ENCODE results near the gene SELENON.

Gene SELENON

DNA sequence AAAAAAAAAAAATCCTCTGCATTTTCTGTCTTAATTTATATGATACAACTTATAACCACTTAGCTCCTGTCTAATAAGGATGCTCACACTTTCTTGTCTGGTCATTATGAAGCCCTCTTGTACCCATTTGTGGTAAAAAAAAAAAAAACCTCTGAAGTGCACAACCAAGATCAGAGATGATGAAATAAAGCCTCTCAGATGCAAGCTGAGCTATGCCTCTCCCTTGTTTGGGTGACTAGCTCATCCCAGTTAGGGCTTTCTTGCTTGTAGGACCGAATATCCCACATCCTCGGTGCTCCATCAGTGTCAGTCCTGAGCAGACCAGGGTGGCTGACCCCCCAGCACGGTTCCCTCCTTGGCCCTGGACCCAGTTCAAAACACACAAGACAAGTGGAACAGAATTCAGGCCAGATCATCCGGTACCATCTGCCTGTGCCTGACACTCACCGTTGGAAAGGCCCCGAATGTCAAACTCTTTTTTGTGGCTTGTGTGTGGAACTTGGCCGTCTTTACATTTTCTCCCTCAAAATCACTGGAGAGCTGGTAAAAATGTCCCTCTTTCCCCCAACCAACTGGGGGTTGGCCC lies 6.3 kb upstream of the SELENON start:
- no peak for DNase-seq

DNA sequence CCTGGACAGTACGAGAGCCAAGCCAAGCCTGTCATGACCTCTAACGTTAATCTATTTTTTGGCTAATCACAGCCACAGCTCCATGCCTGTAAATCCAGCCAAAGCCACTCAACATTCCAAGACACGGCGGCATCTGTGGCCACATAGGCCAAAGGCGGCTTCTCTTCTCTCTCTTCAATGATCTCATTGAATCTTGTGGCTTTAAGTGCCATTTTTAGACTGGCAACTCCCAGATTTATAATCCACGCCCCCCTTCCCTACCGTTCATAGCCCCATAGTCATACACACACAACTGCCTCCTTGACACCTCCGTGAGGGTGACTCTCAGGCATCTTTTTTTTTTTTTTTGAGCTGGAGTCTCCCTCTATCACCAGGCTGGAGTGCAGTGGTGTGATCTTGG lies 5.7 kb upstream of the SELENON start:
- no peak for DNase-seq

DNA sequence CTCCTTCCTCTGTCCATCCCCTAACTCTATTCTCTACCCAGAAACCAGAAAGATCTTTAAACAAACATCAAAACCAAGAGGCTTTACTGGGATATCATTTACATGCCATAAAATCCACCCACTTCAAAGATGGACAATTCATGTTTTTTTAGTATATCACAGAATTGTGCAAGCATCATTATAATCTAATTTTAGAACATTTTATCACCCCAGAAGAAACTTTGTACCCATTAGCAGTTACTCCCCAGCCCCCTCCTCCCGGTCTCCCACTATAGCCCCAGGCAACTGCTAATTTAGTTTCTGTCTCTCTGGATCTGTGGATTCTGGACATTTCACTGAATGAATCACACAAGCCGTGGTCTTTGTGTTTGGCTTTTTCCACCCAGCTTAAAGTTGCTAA lies 4.8 kb upstream of the SELENON start:
- no peak for DNase-seq

DNA sequence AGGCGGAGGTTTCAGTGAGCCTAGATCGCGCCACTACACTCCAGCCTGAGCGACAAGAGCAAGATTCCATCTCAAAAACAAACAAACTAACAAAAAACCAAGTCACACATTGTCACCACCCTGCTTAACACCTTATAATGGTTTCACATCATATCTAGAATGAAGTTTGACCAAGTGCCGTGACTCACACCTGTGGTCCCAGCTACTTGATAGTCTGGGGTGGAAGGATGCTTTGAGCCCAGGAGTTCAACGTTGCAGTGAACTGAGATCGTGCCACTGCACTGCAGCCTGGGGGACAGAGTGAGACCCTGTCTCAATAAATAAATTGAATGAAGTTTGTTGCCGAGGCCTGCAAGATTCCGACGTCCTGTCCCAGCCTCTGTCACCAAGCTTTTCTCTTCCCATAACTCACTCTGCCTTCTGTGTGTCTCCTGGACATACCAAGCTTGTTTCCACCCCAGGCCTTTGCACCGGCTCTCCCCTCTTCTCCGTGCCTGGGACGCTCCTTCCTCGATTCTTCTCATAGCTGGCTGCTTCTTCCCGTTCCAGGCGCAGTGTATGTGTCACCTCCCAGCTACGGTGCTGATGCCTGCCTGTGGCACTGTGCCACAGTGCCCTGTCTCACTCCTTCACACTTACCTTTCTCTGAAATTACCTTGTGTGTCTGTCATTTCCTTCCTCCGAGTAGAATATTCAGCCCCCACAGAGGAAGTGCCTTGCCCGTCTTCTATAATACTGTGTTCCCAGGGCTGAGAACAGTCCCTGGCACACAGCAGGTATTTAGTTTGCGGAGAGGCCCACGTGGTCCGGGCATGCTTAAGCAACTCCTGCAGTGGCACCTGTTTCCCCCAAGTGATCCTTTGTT lies 3.8 kb upstream of the SELENON start:
- DNase-seq, result no peak

DNA sequence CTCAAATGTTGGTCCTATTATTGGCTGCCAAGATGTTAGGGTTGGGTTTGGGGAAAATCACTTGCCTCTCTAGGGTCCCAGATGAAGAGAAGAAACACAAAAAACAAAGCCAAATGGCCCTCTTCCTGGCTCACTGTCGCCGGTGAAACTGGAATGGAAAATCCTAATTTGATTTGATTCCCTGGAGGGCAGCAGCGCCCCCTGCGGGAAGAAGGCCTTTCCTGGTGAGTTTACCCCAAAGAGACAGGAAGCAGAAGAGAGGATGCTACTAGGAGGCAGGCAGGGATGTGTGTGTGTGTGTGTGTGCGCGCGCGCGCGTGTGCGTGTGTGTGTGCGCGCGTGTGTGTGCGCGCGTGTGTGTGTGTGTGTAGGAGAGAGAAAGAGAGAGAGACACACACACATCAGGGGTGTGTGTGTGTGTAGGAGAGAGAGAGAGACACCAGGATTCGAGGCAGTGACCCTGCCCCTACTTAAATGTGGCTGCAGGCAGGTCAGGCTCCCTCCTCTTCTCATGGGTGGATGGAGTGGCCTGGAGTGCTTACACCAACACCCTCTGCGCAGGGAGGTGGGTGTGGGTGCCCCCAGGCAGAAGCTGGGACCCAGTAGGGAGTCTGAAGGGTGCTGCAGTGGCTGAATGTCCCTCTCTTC lies 3.1 kb upstream of the SELENON start:
- no peak for DNase-seq

DNA sequence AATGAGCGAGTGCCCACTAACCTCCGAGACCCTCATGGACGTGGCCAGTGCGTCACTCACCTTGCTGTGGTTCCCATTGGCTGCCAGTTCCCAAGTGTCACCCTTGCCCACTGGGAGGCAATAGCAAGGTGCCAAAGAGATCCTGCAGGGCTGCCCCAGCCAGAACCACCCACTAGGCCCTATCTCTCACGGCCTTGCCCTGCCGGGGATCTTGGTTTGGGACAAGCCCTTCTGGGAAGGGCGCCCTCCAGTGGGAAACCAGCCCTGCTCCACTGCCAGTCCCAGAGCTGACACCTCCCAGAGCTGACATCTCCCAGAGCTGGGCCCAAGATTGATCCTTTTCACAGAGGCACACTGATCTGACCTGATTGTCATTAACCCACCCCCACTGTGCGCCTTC lies 2.1 kb upstream of the SELENON start:
- no peak for DNase-seq

DNA sequence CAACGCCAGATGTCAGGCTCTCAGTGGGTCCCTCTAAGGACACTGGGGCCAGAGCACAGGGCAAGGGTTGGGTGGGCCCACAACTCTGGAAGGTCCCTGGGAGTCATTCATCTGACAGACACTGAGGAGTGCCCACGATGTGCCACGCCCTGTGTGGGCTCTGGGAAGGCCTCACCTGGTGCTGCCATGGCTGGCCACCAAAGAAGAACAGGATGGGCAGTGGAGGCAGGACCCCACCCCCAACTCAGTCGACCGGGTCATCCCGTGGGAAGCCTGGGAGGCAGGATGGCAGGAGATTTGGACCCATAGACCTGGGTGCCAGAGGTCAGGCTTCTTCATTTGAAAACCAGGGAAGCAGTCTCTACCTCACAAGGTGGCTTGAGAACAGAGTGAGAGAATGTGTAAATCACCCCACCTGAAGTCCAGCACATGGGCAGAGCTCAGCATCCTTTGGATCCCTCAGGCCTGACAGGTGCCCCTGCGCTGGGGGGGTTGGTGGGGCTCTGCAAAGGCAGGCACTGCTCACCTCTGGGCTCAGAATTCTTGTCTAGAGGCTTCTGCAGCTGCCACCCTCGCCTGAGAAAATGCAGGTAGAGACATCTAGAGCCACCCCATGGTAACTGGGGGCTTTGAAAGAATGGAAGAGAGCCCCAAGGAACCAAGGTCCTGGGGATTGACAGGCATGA lies 1.2 kb upstream of the SELENON start:
- DNase-seq, result no peak

DNA sequence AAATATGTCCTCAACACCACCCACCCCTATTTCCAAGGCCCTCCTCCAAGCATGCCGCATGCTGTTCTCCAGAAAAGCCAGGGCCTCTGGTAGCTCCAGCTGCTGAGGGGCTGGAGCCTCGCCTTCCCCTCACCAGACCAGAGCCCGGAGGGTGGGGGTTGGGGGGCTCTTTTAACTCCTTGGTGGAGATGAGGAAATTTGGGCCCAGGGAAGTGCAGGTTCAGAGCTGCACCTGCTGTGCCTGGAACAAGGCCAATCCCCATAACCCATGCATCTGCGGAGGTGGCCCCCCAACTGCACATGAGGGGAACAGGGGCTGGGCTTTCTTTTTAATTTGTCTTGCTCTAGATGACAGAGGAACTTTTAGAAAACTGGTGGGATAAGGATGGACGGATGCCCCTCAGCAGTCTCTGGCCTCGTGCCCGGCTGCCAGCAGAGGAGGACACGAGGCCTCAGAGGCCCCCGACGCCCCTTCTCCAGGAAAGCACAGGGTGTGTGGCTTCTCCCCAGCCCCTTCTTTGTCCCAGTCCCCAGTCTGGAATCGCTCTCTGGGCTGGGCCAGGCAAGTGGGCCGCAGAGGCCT lies 550 bp upstream of the SELENON start:
- DNase-seq, result no peak

DNA sequence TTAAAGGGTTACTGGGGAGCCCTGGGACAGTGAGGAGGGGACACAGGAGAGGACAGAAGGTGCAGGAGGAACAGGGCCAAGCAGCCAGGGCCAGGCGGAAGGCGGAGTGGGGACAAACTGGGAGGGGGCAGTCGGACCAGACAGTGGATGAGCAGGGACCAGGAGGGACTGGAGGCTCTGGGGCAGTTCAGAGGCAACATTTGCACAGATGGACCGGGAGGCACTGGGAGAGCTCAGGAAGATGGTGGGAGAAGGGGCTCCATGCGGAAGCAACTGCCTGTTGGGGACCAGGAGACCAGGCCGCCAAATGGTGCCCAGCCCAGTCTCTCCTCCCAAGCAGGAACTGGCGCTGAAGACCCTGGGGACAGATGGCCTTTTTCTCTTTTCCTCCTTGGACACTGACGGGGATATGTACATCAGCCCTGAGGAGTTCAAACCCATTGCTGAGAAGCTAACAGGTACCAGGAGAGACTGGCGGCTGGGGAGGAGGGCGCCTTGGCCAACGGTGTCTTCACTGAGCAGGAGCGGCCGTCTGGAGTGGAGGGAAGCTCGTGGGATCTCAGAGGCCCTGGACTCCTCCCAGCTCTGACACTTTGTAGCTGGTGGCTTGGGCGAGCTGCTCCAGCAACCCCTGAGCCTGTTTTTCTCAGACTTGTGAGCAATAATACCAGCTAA lies 847 bp downstream of the SELENON start:
- no peak for DNase-seq

DNA sequence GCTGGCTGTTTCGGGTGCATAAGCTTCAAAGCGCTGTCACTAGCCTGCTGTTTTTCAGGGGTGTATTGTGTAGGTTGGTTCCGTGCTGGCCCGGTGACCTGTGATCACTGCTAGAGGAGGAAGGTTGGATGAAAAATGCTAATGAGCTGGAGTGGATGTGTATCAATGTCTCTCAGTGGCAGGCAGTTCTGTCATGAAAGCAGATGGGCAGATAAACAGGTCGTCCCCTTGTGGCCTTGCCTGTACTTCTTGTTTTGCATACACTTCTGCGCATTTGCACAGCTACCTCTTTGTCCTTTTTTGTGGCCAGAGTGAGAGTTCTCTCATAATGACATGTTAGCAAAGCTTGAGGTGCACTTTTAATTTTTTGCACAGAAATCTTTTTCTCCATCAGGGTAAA lies 2.9 kb downstream of the SELENON start:
- DNase-seq, result no peak

DNA sequence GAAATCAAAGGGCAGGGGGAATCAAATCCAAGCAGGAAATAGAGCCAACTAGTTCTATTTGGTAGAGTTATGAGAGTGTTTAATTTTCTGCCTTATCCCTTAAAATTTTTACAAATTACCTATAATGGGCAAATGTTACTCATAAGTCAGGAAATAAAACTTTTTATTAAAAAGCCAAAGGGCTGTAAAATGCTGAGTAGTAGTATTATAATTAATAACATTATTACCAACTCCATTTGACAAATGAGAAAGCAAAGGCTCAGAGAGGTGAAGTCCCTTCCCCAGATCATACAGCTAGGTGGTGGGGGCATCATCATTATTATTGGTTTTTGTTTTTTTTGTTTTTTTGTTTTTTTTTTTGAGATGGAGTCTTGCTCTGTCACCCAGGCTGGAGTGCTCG lies 3.4 kb downstream of the SELENON start:
- no peak for DNase-seq

DNA sequence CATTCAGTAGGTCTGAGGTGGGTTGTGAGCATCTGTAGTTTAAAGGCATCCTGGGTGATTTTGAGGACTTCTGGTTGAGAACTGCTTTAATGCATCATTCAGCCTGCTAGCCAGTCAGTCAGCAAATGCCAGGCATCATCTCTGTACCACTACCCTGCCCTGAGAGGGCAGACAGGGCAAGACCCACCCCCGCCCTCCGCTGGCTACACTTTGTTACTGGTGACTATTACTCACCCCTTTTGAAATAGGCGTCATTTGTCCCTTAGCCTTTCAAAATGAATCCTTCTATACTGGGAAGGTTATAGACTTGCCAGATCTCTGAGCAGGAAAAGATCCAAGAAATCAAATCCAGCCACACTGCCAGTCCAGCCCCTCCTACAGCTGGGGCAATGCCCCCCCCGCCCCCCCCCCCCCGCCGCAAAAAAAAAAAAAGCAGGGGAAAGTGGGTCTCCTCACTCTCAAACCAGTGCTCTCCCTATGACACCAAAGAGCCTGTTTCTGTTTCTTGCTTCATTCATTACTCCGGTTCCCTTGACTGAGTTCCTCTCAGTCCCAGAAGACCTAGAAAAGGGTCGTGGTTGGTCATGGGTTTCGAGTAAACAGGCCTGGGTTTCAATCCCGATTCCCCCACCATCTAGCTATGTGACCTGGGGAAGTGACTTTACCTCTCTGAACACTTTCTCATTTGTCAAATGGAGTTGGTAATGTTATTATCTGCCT lies 4.4 kb downstream of the SELENON start:
- peak; percentile 20 for DNase-seq

DNA sequence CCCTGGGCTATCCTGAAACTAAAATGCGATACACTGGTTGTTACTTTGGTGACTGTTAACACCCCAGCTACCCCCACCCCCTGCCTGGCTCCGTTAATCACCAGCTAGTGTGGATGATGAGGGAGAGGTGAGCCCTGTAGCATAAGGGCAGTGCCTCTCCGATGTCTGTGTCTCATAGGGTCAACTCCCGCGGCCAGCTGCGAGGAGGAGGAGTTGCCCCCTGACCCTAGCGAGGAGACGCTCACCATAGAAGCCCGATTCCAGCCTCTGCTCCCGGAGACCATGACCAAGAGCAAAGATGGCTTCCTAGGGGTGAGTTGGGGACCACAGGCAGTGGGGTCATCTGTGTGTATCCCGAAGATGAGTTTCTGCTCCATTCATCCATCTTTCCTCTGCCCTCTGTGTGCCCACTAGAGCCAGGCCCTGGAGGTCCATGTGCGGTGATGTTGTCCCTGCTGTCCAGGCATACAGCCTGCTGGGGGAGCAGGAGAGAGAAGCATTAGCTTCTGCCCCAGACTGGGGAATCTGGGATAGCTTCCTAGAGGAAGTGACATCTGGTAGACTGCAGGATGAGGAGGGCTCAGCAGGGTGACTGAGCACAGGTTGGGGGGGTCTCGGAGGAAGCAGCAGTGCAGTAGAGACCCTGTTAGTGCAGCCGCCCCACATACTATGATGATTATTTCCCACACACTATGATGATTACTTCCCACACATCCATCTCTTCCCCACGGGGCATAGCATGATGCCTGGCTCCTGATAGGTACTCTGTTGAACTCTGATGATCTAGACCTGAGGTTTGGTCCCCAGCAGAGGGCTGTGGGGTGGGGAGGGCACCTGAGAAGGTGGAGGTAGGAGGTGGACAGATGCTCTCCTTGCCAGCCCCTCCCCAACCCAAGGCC lies 5.2 kb downstream of the SELENON start:
- peak; percentile 13 for DNase-seq

DNA sequence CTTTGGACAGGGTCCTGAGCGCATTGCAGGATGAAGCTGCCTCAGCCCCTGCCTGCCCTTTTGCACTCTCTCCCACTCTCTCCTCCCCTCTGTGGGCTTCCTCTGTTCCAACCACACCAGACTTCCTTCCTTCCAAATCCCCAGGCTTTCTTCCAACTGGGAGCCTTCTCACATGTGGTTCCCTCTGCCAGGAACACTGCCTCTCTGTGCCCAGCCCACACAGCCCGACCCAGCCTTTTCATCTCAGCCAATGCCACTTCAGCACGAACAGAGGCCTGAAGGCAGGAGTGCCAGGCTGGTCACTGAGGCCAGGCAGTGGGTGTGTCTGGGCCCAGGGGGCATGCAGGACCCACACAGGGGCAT lies 5.9 kb downstream of the SELENON start:
- peak; percentile 74 for DNase-seq

DNA sequence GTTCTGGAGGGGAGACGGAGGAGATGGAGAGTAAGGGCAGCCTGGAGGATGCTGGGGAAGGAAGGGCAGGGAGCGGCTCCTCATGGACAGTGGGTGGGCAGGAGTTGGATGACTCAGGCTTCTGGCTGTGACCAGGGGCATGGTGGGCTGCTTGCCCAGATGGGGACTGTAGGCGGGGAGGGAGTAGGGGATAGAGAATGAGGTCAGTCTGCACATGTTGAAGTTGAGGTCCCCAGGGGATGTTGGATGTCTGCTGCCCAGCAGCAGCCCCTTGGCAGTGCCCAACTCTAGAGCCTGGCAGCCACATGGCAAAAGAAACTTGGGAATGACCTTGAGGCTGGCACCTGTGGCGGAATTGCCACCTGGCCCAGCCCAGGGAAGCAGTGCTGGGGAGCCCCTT lies 6.4 kb downstream of the SELENON start:
- DNase-seq, result peak; percentile 65

DNA sequence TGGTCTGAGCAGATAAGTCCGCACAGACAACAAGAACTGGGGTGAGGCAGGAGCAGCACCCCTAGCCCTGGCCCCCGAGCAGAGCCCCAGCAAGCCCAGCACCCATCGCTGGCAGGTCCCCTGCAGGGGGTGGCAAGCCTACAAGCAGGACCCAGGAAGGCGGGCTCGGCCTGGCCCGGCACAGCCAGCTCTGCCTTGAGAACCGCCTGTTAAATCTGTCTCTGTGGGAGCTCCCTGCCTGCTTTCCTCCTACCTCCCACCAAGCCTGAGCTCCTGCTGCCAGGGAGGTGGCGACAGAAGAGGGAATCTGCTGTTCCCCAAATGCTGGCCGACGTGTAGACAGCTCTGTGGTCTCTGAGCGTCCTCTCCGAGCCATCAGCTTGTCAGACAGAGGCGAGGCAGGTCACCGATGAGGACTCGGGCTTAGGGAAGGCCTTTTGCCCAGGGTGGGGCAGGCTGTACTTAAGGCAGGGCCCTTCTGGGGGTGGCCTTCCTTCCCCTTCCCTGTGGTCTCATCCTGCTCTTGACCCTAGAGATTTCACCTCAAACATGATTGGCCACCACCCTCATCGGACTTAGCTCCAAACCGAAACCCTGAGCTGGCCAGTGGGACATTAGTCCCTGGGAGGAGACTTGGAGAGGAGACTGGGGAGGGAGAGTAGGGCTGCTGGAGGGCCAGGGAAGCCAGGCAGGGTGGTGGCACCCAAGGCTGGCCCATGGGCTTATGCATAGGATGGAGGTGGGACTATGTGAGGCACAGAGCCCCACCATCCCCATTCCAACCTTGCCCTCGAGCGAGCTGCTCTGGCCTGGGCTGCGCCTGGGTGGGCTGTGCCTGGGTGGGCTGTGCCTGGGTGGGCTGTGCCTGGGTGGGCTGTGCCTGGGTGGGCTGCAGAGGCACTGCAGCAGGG lies 7.7 kb downstream of the SELENON start:
- DNase-seq, result peak; percentile 23

DNA sequence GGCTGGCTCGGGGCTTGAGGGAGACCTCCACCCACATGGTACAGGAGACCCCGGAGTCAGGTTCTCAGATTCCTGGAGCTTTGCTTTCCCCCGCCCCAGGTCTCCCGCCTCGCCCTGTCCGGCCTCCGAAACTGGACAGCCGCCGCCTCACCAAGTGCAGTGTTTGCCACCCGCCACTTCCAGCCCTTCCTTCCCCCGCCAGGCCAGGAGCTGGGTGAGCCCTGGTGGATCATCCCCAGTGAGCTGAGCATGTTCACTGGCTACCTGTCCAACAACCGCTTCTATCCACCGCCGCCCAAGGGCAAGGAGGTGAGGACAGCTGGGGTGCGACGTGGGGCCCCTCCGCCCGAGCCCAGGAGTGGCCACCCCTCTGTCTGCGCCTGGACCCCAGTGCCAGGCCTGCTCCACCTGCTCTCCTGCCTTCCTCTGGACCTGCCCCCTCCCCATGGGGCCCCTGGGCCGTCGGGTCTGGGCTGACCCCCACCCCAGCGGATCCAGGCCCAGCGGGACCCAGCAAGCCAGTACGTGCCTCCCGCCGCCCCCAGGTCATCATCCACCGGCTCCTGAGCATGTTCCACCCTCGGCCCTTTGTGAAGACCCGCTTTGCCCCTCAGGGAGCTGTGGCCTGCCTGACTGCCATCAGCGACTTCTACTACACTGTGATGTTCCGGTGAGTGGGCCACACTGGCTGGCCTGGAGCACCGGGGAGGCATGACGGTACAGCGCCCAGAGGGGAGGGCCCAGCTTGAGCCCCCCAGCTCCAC lies 8.7 kb downstream of the SELENON start:
- DNase-seq, result peak; percentile 36

DNA sequence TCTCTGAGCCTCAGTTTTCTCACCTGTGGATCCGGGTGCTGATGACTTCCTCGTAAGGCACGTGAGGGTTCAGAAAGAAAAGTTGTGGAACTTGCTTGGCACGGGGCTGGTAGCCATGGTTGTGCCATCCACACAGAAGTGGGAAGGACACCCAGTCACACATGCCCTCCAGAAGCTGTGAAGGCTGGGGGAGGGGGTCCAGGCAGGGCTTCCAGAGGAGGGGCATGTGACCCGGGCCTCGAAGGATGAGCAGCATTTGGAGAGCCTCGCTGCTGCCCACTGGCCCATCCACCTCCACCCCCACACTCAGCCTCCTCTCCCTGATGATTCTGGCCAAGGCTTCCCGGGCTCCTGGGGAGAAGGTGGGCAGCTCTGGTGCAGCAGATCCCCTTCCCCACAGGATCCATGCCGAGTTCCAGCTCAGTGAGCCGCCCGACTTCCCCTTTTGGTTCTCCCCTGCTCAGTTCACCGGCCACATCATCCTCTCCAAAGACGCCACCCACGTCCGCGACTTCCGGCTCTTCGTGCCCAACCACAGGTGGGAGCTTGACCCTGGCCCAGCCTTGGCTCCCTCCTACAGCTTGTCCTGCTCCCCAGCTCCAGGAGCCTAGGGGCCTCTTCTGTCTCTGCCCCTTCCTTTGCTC lies 9.4 kb downstream of the SELENON start:
- DNase-seq, result no peak
